HG03432 (cell line): Measurements from ENCODE around the gene CCDC106.

Experiments
- ATAC-seq: cut with Tn5 transposase; IDR thresholded peaks from one replicate; pipeline ENCODE4 v1.9.1; 2021; ENCODE audit warnings: mild to moderate bottlenecking, moderate library complexity; ENCODE audit not compliant: unreplicated experiment

CCDC106 gene

DNA sequence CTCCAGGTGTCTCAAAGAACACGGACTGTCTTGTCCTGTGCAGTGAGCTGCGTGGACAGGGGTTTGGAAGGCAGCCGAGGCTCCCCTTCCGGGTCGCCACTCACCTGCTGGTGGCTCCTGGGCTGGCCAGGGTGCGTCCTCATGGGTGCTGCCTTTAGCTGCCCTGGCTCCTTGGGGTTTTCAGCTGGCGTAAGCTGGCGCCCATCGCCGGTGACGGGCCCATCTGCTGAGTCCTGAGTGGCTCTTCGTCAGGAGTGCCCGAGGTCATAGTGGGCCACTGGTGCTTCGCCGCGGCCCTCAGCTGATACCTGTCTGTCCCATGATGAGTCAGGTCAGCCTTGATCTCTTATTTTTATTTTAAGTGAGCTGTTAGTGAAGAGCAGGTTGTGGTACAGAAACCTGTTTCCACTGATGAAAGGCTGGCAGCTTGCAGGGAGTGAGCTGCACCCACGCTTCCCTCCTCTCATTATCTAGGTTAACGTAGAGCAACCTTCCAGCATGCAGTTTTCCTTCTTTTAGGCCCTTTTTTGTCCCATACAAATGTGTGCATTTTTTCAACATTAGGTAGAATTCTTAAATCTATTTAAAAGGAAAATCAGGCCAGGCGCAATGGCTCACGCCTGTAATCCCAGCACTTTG lies 45.4 kb downstream of the CCDC106 start:
- ATAC-seq: no peak

DNA sequence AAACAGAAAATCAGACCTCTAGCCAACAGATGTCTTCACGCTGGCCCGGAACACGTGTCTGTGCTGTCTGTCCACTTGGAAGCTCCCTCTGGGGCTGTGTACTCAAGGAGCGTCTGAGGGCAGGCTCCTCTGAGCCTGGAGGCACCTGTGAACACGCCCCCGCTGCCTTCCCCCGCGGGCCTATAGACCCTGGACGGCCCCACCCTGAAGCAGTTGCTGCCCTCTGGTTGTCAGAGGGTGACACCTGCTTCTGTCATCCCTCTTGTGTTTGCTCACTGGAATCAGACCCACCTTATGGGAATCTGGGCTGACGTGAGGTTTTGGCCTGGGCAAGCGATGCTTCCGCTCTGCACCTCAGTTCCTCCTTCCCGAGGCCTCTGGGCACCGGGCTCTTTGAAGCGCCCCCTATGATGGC lies 46.2 kb downstream of the CCDC106 start:
- no peak for ATAC-seq

DNA sequence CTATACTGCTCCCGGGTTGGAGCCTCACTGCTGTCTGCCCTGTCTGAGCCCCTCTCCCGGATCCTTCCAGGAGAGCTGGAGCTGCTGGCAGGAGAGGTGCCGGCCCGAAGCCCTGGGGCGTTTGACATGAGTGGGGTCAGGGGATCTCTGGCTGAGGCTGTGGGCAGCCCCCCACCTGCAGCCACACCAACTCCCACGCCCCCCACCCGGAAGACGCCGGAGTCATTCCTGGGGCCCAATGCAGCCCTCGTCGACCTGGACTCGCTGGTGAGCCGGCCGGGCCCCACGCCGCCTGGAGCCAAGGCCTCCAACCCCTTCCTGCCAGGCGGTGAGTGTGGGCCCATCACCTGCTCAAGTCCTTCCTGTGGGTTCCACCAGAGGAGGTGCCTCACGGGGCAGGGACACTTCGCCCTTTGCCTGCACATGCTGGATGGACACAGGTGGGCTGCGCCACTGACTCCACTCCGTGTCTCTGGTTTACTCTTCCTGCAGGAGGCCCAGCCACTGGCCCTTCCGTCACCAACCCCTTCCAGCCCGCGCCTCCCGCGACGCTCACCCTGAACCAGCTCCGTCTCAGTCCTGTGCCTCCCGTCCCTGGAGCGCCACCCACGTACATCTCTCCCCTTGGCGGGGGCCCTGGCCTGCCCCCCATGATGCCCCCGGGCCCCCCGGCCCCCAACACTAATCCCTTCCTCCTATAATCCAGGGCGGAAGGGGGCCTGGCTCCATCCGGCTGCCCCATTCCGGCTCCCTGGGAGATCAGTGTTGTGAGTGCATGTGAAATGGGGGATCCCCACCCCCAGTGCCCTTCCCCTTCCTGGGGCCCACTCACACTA lies 46.9 kb downstream of the CCDC106 start:
- ATAC-seq: no peak

DNA sequence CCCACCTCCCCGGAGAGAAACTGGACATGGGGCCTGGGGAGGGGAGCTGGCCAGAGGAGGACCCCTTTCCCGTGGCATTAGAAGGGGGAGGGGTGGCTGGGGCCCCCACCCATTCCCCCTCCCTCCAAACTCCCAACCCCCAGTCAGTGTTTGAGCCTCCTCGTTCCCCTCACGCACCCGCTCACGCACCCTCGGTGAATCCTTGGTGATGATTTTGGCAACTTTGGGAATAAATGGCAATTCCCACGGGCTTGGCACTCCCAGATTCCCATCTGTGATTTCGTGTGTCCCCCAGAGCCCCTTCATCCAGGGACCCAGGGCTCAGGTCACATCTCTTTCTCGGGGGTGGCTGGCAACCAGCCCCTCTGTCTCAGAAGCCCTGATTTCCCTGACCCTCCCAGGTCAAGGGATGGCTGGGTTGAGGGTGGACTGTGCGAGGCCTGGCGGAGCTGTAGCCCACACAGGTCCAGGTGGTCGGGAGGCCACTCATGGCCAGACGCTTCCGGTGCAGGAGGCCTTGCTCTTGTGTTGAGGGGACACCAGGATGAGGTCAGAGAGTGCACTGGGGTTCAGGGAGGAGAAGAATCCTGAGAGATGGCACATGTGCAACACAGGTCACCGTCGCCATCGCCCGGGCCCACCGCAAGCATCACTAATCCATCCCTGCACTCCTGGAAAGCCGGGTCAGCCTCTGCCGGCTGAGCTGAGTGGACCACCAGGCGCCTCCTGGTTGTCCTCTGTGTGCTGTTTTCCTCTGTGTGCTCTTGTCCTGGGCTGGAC lies 47.7 kb downstream of the CCDC106 start:
- no peak for ATAC-seq

DNA sequence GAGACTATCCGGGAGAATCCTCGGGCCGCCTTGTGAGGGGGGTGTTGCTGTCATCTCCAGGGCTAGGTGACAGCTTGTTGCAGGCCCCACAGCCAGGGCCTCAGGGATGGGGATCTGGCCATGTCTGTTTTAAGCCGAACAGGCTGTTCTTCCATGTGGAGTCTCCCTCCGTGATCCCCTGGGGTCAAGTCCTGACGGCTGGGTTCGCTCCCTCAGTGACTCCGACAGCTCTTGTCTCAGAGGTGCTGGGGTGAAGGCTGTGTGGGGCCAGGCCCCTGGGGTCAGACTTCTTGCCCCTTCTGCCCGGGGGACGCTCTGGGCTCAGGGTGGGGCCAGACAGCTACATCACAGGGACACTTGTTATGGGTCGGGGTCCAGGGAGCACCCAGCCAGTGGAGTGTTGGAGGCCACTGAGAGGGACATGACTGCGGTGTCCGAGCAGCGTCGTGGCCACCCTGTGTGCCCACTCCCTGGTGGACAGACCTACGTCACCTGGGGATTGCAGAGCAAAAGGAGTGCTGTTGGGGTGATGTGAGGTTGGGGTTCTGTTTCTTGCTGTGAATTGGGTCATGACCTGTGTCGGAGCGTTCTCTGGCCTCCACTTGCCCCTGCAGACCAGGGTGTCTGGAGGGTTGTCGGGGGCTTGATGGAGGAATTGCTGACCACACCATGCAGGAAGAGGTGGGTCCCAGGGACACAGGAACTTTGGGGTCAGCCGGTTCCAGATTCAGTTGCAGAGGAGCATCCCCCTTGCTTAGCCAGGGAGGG lies 48.5 kb downstream of the CCDC106 start:
- no peak for ATAC-seq

DNA sequence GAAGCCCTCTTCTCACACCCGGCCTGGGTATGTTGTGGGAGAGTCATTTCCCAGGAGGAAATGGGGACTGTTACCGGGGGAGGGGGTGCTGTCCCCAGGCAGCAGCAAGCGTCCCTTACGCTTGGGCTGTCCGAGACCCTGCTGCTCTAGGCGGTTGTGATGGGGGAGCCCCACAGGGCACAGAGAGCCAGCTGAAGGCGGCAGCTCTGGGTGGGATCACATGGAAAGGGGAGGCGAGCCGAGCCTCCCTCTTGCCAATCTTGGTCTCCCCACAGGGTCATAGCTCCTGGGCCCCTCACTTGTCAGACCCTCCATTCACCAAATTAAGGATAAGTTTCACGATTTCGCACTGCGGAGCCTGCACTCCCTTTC lies 49.0 kb downstream of the CCDC106 start:
- no peak for ATAC-seq

DNA sequence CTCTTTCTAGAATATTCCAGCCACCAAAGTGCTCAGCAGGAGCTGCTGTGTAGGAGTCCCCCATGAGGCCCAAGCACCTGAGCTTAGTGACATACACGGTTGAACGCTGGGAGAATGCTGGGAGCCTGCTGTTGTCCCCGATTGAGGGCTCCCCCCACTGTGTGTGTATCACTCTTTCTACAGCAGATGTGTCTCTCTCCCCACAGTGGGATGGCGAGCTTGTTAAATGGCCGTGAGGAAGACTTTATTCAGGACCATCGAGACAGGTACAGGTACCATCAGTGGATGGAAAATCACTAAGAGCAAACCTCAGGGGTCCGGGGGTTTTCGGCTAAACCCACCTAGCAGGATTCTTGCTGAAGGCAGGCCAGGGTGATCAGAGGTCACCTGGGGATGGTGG lies 49.7 kb downstream of the CCDC106 start:
- ATAC-seq: no peak

DNA sequence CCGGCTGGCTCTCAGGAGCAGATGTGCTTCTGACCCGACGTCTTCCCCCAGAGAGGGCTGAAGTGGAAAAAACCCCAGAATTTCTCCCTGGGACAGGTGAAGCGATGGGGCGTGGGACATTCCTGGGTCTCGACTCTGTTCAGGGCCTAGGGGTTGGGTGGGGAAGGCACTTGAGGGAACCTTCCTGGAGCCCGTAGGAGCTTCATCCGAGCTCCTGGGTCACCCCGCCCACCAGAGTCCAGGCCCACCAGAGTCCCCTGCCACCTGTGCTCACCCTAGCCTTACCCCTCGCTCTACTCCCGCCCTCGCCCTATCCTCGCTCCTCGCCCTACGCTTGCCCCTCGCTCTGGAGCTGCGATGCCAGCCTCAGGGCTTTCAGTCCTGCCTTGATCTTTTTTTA lies 50.2 kb downstream of the CCDC106 start:
- no peak for ATAC-seq

DNA sequence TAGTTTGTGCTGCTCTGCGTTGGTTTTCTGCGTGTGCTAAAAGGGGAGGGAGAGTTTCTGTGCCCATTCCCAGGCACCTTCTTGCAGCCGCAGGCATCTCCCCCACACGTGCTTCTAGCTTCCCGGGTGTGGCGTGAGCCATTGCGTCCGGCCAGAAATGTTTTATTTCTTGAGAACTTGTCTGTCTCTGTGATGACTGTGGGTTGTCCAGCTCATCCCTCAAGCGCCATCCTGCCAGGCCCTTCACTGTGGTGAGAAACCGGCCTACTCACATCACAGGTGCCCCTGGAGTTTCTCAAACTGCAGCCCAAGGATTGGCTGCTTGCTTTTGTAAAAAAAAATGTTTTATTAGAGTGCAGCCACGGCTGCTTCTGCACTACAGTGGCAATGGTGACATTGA lies 51.2 kb downstream of the CCDC106 start:
- no peak for ATAC-seq

DNA sequence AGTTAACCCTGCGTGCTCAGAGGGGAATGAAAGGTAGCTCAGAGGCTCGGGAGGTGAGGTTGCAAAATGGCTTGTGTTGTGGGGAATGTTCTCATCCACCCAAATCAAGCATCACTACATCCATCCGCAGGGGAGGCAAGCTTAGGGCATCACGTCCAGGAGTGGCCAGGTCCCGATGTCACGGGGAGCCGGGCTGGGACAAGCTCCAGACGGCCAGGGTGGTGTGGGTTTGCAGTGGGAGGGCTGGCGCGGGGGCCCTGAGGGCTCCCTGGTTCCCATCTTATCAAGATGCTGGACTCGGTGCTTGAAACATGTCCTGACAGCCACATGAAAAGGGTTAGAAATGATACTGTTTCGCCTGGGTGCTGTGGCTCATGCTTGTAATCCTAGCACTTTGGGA lies 52.8 kb downstream of the CCDC106 start:
- ATAC-seq: no peak

DNA sequence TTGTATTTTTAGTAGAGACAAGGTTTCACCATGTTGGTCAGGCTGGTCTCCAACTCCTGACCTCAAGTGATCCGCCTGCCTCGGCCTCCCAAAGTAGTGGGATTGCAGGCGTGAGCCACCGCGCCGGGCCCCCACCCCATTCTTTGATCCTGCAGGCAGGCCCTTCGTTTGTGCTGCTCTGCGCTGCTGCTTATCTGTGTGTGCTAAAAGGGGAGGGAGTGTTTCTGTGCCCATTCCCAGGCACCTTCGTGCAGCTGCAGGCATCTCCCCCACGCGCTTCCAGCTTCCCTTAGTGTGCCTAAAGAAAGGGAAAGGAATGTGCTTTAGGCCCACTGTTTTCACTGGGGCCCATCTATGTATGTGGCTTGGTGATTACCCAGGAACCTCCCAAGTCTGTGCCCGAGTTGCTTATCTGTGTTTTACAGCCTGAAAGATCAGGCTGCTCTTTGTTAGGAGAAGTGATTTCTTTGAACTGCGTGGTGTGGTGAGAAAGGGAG lies 54.2 kb downstream of the CCDC106 start:
- ATAC-seq: no peak
